ENCODE data around the gene KCNQ1OT1.
"Not testable (repeated sequence)": the region's sequence is repeated elsewhere in the genome, so short reads cannot be mapped to it uniquely, and the experiment has no call there.

The KCNQ1OT1 gene

GRCh38 chr11:2639763-2640162 lies 60.0 kb downstream of the KCNQ1OT1 start:
- not testable (repeated sequence) for DNase-seq (ENCODE audit: extremely low spot score, insufficient read length, low read depth); FAIRE-seq

GRCh38 chr11:2631161-2631560 lies 68.6 kb downstream of the KCNQ1OT1 start:
- FAIRE-seq (no peak), DNase-seq (ENCODE audit: extremely low spot score, insufficient read length, low read depth) (no peak)

GRCh38 chr11:2630679-2631078 lies 69.1 kb downstream of the KCNQ1OT1 start:
- FAIRE-seq (no peak), DNase-seq (ENCODE audit: extremely low spot score, insufficient read length, low read depth) (no peak)

- no peak for FAIRE-seq
- DNase-seq (ENCODE audit: extremely low spot score, insufficient read length, low read depth) = no peak
Observed at GRCh38 chr11:2625183-2625582, 74.6 kb downstream of the KCNQ1OT1 start.

GRCh38 chr11:2621894-2622293 lies 77.9 kb downstream of the KCNQ1OT1 start:
- FAIRE-seq (peak; percentile 18), DNase-seq (ENCODE audit: extremely low spot score, insufficient read length, low read depth) (no peak)

- no peak for FAIRE-seq
- no peak for DNase-seq (ENCODE audit: extremely low spot score, insufficient read length, low read depth)
Observed at GRCh38 chr11:2612884-2613571, 86.8 kb downstream of the KCNQ1OT1 start.

- FAIRE-seq (no peak), DNase-seq (ENCODE audit: extremely low spot score, insufficient read length, low read depth) (no peak)
Observed at GRCh38 chr11:2609345-2609744, 90.4 kb downstream of the KCNQ1OT1 start.

- FAIRE-seq (no peak), DNase-seq (ENCODE audit: extremely low spot score, insufficient read length, low read depth) (no peak)
Observed at GRCh38 chr11:2599561-2600189, 100.1 kb downstream of the KCNQ1OT1 start.

GRCh38 chr11:2595204-2595603 lies 104.6 kb downstream of the KCNQ1OT1 start:
- no peak for DNase-seq (ENCODE audit: extremely low spot score, insufficient read length, low read depth)

GRCh38 chr11:2594267-2594666 lies 105.5 kb downstream of the KCNQ1OT1 start:
- DNase-seq (ENCODE audit: extremely low spot score, insufficient read length, low read depth) = no peak
- no peak for FAIRE-seq

More at GRCh38 chr11:2595204-2595603, 104.6 kb downstream of the KCNQ1OT1 start:
- FAIRE-seq = no peak

- FAIRE-seq (no peak), DNase-seq (ENCODE audit: extremely low spot score, insufficient read length, low read depth) (no peak)
Observed at GRCh38 chr11:2593393-2593950, 106.3 kb downstream of the KCNQ1OT1 start.

- FAIRE-seq (no peak), DNase-seq (ENCODE audit: extremely low spot score, insufficient read length, low read depth) (no peak)
Observed at GRCh38 chr11:2592559-2593392, 107.0 kb downstream of the KCNQ1OT1 start.

- FAIRE-seq (no peak), DNase-seq (ENCODE audit: extremely low spot score, insufficient read length, low read depth) (no peak)
Observed at GRCh38 chr11:2591805-2592204, 108.0 kb downstream of the KCNQ1OT1 start.

GRCh38 chr11:2590965-2591754 lies 108.6 kb downstream of the KCNQ1OT1 start:
- DNase-seq (ENCODE audit: extremely low spot score, insufficient read length, low read depth) = no peak
- FAIRE-seq = no peak

- DNase-seq (ENCODE audit: extremely low spot score, insufficient read length, low read depth) (no peak), FAIRE-seq (no peak)
Observed at GRCh38 chr11:2590131-2590964, 109.4 kb downstream of the KCNQ1OT1 start.

- no peak for FAIRE-seq
- no peak for DNase-seq (ENCODE audit: extremely low spot score, insufficient read length, low read depth)
Observed at GRCh38 chr11:2589538-2589934, 110.3 kb downstream of the KCNQ1OT1 start.

GRCh38 chr11:2588809-2589537 lies 110.8 kb downstream of the KCNQ1OT1 start:
- FAIRE-seq (no peak), DNase-seq (ENCODE audit: extremely low spot score, insufficient read length, low read depth) (no peak)

GRCh38 chr11:2587976-2588748 lies 111.6 kb downstream of the KCNQ1OT1 start:
- DNase-seq (ENCODE audit: extremely low spot score, insufficient read length, low read depth) = no peak
- no peak for FAIRE-seq
